Mesodermal cell (in vitro differentiated cells): Measurements from ENCODE around the gene RYR3.

ENCODE experiments used
- H3K27ac ChIP-seq: 2 replicates; pipeline ENCODE4 v1.7.0; 2013; ENCODE audit warnings: mild to moderate bottlenecking, low read depth, low read length, moderate library complexity; ENCODE audit not compliant: severe bottlenecking
- H3K36me3 ChIP-seq: 2 replicates; pipeline ENCODE4 v1.7.1; 2013; ENCODE audit warnings: mild to moderate bottlenecking, low read length, moderate library complexity; ENCODE audit not compliant: control insufficient read depth, insufficient read depth
- H3K4me1 ChIP-seq: one replicate; pipeline ENCODE4 v1.7.1; 2013; ENCODE audit warnings: mild to moderate bottlenecking, low read length; ENCODE audit not compliant: insufficient read depth, control insufficient read depth, poor library complexity, severe bottlenecking
- H3K4me3 ChIP-seq: 2 replicates; pipeline ENCODE4 v1.7.0; 2013; ENCODE audit warnings: low read length, control low read depth, mild to moderate bottlenecking; ENCODE audit not compliant: insufficient read depth, poor library complexity, severe bottlenecking; ENCODE audit errors: extremely low read depth
- H3K9me3 ChIP-seq: 2 replicates; pipeline ENCODE4 v1.7.1; 2013; ENCODE audit warnings: mild to moderate bottlenecking, low read length, moderate library complexity; ENCODE audit not compliant: control insufficient read depth
- WGBS, 2 experiments: methylation state at CpG; one replicate each; pipeline ENCODE4 v1.1.5; 2013; ENCODE audit warnings: missing lambda C conversion rate in 2 of 2; ENCODE audit not compliant: insufficient coverage in 2 of 2; 5-methylcytosine and 5-hydroxymethylcytosine counted together

Gene RYR3

GRCh38 chr15:33780011-33780768 lies 469.4 kb downstream of the RYR3 start:
- Histone ChIP-seq H3K9me3 (no peaks in the 10 kb centered on the region), H3K36me3 (no peaks in the 10 kb centered on the region), H3K4me3 (no peak overlapping the region), H3K4me1 (no peaks in the 10 kb centered on the region), H3K27ac (no peak overlapping the region)
- 95% methylated on average over 2 of the region's 5 CpGs; no CpG with 5 or more reads in 1 of the 2 experiments for WGBS, 2 experiments

DNA sequence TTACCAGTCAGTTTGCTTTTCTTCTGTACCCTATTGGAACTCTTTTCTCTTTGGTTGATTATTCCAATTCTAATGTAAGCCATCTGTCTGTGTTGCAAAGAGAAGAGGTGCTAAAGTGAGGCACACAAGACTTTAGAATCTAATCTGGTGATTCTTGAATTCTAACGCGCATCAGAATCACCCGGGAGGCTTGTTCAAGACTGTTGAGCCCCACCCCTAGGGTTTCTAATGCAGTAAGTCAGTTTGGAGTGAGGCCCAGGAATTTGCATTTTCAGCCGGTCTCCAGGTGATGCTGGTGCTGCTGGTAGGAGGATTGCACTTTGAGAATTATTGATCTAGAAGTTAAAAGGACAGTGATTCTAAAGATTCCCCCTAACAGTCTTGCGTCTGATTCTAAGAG lies 472.2 kb downstream of the RYR3 start:
- Histone ChIP-seq H3K9me3 (no peaks in the 10 kb centered on the region), H3K4me1 (no peaks in the 10 kb centered on the region), H3K36me3 (no peaks in the 10 kb centered on the region), H3K27ac (no peak overlapping the region), H3K4me3 (no peak overlapping the region)
- WGBS, 2 experiments: 87 to 88% methylated on average over 5 of the region's 5 CpGs

GRCh38 chr15:33785366-33785765 lies 474.6 kb downstream of the RYR3 start:
- Histone ChIP-seq H3K27ac (no peak overlapping the region), H3K4me3 (no peak overlapping the region), H3K36me3 (no peaks in the 10 kb centered on the region), H3K4me1 (no peaks in the 10 kb centered on the region), H3K9me3 (no peaks in the 10 kb centered on the region)
- 63 to 81% methylated on average over 5 to 6 of the region's 6 CpGs for WGBS, 2 experiments

- Histone ChIP-seq H3K4me3 (no peak overlapping the region), H3K9me3 (no peaks in the 10 kb centered on the region), H3K36me3 (no peaks in the 10 kb centered on the region), H3K27ac (no peak overlapping the region), H3K4me1 (no peaks in the 10 kb centered on the region)
- WGBS, 2 experiments: 58 to 66% methylated on average over 7 to 8 of the region's 9 CpGs
Observed at GRCh38 chr15:33788906-33789540, 478.3 kb downstream of the RYR3 start.

DNA sequence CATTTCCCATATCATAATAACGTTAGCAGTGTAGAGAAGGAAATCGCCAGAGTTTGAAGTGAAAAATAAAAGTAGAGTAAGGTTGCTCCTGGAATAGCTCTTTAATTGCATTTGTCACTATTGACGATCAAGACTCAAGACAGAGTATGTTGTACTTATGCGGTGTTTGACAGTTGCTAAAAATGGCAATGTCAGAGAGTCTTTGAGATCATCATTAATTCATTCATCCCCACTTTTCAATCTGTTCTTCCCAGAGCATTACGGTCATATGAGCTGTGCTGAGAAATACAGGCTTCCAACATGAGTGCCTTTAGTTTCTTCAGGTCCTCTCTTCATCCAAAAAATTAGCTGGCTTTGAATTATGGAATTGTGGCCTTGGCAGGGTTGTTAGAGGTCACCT lies 483.7 kb downstream of the RYR3 start:
- no peaks in the 10 kb centered on the region for H3K9me3 ChIP-seq
- H3K4me3 ChIP-seq: no peak overlapping the region
- no peaks in the 10 kb centered on the region for H3K36me3 ChIP-seq
- no peaks in the 10 kb centered on the region for H3K4me1 ChIP-seq
- no peak overlapping the region for H3K27ac ChIP-seq
- 93 to 95% methylated on average over 2 to 3 of the region's 5 CpGs for WGBS, 2 experiments

GRCh38 chr15:33795070-33795469 lies 484.3 kb downstream of the RYR3 start:
- no peaks in the 10 kb centered on the region for H3K36me3 ChIP-seq
- H3K9me3 ChIP-seq: no peaks in the 10 kb centered on the region
- H3K4me3 ChIP-seq: no peak overlapping the region
- 88 to 100% methylated on average over 1 of the region's 3 CpGs for WGBS, 2 experiments
- no peak overlapping the region for H3K27ac ChIP-seq
- H3K4me1 ChIP-seq: no peaks in the 10 kb centered on the region

GRCh38 chr15:33797651-33798050 lies 486.9 kb downstream of the RYR3 start:
- no peak overlapping the region for H3K4me3 ChIP-seq
- H3K27ac ChIP-seq: no peak overlapping the region
- H3K36me3 ChIP-seq: no peaks in the 10 kb centered on the region
- no peaks in the 10 kb centered on the region for H3K4me1 ChIP-seq
- WGBS, 2 experiments: 83 to 100% methylated on average over 2 of the region's 2 CpGs
- no peaks in the 10 kb centered on the region for H3K9me3 ChIP-seq

DNA sequence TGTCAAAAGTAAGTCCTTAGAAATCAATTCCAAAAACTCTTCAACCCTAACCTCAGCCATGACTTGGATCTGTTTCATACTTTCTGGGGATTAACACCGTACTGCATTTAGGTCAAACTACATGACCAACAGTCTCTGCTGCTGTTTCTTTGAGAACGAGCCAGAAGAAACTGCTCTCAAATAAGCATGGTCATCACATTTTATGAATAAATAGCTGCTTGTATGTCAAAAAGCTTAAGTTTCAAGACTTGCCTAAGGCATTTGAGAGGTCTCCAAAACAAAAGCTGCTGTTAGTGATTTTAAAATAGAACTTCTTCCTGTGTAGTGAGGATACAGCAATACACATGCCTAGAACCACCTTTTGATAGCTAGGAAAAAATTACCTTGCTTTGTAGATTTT lies 491.2 kb downstream of the RYR3 start:
- no peaks in the 10 kb centered on the region for H3K9me3 ChIP-seq
- WGBS, 2 experiments: 60 to 95% methylated on average over 1 to 2 of the region's 2 CpGs
- H3K4me3 ChIP-seq: no peak overlapping the region
- H3K36me3 ChIP-seq: no peaks in the 10 kb centered on the region
- no peaks in the 10 kb centered on the region for H3K4me1 ChIP-seq
- H3K27ac ChIP-seq: no peak overlapping the region

DNA sequence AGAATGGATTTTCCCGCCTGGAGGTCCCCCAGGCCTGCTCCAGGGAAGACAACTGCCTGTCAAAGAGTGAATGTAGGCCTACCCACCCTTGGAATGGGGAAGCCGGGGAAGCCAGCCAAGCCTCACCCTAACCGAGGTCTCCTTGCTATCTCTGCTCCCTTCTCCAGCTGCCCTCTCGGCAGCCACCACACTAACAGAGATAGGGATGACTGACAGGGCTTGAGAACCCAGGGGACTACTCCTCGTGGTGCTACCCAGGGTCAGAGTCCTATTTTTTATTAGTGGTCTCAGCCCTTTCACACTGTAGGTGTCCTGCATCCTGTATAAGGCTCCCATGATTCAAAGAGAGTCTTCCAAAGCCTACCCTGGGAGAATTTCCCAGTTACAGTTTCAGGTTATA lies 496.9 kb downstream of the RYR3 start:
- H3K36me3 ChIP-seq: no peaks in the 10 kb centered on the region

DNA sequence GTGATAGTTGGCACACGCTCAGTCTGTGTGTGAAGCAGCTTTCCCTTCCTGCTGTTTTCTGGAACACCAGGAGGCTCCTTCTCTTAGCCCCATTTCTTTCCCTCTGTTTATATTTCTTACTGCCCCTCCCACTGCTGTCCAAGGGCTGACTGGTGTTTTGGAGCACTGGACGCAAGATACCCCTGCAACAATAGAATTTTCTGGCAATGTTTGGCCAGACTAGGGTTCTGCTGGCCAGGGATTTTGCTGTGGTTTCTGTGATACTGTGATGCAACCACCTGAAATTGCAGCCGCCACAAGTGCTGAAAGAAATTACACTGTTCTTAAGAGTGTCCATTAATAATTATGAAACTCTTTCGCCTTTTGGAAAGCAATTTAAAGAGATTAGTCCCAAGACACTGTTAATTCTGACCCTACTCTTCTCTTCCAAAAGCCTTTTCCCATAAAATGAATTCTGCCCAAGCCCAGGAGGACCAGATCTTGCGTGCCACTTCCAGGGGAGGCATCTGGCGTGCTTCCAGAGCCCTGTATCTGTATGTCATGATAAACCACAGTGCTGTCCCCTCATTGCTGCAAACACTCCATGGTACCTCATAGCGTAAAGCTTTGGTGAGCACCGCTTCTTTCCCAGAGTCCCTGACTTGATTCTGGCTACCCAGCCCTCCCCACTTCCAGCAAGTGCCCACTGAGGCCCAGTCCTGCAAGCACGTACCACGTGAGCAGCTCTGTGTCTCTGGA lies 498.1 kb downstream of the RYR3 start:
- Histone ChIP-seq H3K4me1 (no peaks in the 10 kb centered on the region), H3K9me3 (no peaks in the 10 kb centered on the region), H3K36me3 (no peaks in the 10 kb centered on the region), H3K27ac (no peak overlapping the region), H3K4me3 (no peak overlapping the region)
- WGBS, 2 experiments: 94 to 96% methylated on average over 7 to 10 of the region's 10 CpGs

More for the DNA sequence above, 496.9 kb downstream of the RYR3 start:
- no peaks in the 10 kb centered on the region for H3K4me1 ChIP-seq
- 74 to 85% methylated on average over 4 to 5 of the region's 5 CpGs for WGBS, 2 experiments
- no peak overlapping the region for H3K4me3 ChIP-seq
- no peak overlapping the region for H3K27ac ChIP-seq
- no peaks in the 10 kb centered on the region for H3K9me3 ChIP-seq
